Measurements from ENCODE around the gene RUNX1.

Gene RUNX1

DNA sequence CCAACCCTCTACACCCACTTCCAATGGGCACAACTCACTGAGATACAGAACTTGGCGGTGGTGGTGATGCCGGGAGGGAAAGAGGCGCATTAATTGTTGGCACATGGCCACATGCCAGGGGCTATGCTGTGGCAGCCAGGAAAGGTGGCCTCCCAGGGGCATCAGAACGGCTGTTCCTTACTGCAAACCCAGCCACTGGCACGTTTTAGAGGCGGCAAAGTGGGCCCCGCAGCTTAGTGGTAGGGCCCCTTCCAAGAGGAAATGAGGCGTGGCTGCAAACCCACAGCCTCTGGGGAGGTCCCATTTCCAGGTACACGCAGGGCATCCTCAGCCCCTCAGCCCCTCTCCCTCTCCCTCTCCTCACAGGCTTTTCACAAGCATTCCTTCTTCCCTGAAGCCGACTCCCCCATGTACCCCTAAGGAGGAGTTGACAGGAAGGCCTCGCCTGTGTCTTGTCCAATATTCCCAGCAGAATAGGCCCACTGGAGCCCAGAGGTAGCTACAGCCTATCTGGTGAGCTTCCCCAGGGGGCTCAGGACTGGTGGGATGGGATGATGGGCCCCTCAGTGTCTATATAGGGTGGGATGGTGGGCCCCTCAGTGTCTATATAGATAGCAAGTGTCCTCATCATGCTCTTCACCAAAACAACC lies 214.1 kb downstream of the RUNX1 start:
- peaks cover 0 to 60% (median 43%) of the 10 kb centered on the region in 5 donors for H3K4me1 ChIP-seq (ENCODE audit: control insufficient read depth in 5 of 5, insufficient read depth in 5 of 5, low read length in 5 of 5)
- H3K9me3 ChIP-seq (ENCODE audit: control insufficient read depth in 5 of 5, low read length in 5 of 5): no peaks in the 10 kb centered on the region
- peak overlapping the region; percentile 89 for H3K27ac ChIP-seq (ENCODE audit: low read depth, low read length)
- no peaks in the 10 kb centered on the region for H3K27me3 ChIP-seq (ENCODE audit: control insufficient read depth in 5 of 5, insufficient read depth in 4 of 5, low read length in 5 of 5)
- H3K4me3 ChIP-seq (ENCODE audit: low read depth in 1 of 5, low read length in 5 of 5): peak overlapping the region in 2 of 5 donors; percentile 8 to 24
- H3K36me3 ChIP-seq (ENCODE audit: control insufficient read depth in 5 of 5, insufficient read depth in 5 of 5, low read length in 5 of 5): peaks cover 0 to 44% (median 15%) of the 10 kb centered on the region in 5 donors
- H3K9ac ChIP-seq (ENCODE audit: low read length in 5 of 5): peak overlapping the region in 2 of 5 donors; percentile 27 to 39

DNA sequence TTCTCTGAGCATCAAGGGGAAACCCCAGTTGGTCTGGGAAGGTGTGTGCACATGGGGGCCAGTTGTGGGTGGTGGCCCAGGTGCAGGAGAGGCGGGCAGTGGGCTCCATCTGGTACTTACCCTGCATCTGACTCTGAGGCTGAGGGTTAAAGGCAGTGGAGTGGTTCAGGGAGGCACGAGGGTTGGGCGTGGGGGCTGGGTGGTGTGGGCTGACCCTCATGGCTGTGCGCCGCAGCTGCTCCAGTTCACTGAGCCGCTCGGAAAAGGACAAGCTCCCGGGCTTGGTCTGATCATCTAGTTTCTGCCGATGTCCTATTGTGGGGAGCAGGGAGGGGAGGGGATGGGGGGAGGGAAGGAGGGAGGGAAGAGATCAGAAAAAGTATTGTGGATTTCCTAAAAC lies 214.8 kb downstream of the RUNX1 start:
- Histone ChIP-seq H3K4me3 (ENCODE audit: low read depth in 1 of 5, low read length in 5 of 5) (no peak overlapping the region), H3K27ac (ENCODE audit: low read depth, low read length) (no peak overlapping the region), H3K4me1 (ENCODE audit: control insufficient read depth in 5 of 5, insufficient read depth in 5 of 5, low read length in 5 of 5) (peaks cover 0 to 53% (median 38%) of the 10 kb centered on the region in 5 donors), H3K9me3 (ENCODE audit: control insufficient read depth in 5 of 5, low read length in 5 of 5) (no peaks in the 10 kb centered on the region), H3K9ac (ENCODE audit: low read length in 5 of 5) (no peak overlapping the region), H3K27me3 (ENCODE audit: control insufficient read depth in 5 of 5, insufficient read depth in 4 of 5, low read length in 5 of 5) (no peaks in the 10 kb centered on the region), H3K36me3 (ENCODE audit: control insufficient read depth in 5 of 5, insufficient read depth in 5 of 5, low read length in 5 of 5) (peaks cover 6 to 43% (median 12%) of the 10 kb centered on the region in 5 donors)

DNA sequence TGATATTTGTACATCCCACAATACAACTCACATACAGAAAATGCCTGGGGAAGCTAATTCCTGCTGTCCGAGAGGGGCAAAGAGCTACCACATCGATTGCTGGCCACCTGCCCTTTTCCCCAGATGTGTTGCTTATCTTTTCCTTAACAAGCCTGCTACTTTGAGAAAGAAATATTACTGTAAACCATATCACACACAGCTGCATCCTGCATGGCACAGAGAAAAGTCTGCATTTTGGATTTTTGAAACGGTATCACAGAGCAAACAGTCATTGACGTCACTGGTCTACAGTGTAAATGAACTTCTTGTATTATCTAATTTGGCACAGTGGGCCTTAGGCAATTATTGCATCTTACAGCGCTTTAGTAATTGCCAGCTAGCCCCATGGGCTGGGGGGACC lies 215.6 kb downstream of the RUNX1 start:
- peaks cover 0 to 45% (median 32%) of the 10 kb centered on the region in 5 donors for H3K4me1 ChIP-seq (ENCODE audit: control insufficient read depth in 5 of 5, insufficient read depth in 5 of 5, low read length in 5 of 5)
- peaks cover 11 to 47% (median 13%) of the 10 kb centered on the region in 5 donors for H3K36me3 ChIP-seq (ENCODE audit: control insufficient read depth in 5 of 5, insufficient read depth in 5 of 5, low read length in 5 of 5)
- no peak overlapping the region for H3K27ac ChIP-seq (ENCODE audit: low read depth, low read length)
- no peak overlapping the region for H3K9ac ChIP-seq (ENCODE audit: low read length in 5 of 5)
- H3K9me3 ChIP-seq (ENCODE audit: control insufficient read depth in 5 of 5, low read length in 5 of 5): no peaks in the 10 kb centered on the region
- no peaks in the 10 kb centered on the region for H3K27me3 ChIP-seq (ENCODE audit: control insufficient read depth in 5 of 5, insufficient read depth in 4 of 5, low read length in 5 of 5)
- no peak overlapping the region for H3K4me3 ChIP-seq (ENCODE audit: low read depth in 1 of 5, low read length in 5 of 5)

GRCh38 chr21:34830386-34831170 lies 218.5 kb downstream of the RUNX1 start:
- Histone ChIP-seq H3K9ac (ENCODE audit: low read length in 5 of 5) (no peak overlapping the region), H3K4me3 (ENCODE audit: low read depth in 1 of 5, low read length in 5 of 5) (no peak overlapping the region), H3K36me3 (ENCODE audit: control insufficient read depth in 5 of 5, insufficient read depth in 5 of 5, low read length in 5 of 5) (peaks cover 13 to 58% (median 24%) of the 10 kb centered on the region in 5 donors), H3K27me3 (ENCODE audit: control insufficient read depth in 5 of 5, insufficient read depth in 4 of 5, low read length in 5 of 5) (no peaks in the 10 kb centered on the region), H3K4me1 (ENCODE audit: control insufficient read depth in 5 of 5, insufficient read depth in 5 of 5, low read length in 5 of 5) (peaks cover 0 to 34% (median 28%) of the 10 kb centered on the region in 5 donors), H3K27ac (ENCODE audit: low read depth, low read length) (no peak overlapping the region), H3K9me3 (ENCODE audit: control insufficient read depth in 5 of 5, low read length in 5 of 5) (peaks cover 0 to 4% (median 0%) of the 10 kb centered on the region in 5 donors)

- H3K27me3 ChIP-seq (ENCODE audit: control insufficient read depth in 5 of 5, insufficient read depth in 4 of 5, low read length in 5 of 5): no peaks in the 10 kb centered on the region
- peaks cover 6 to 36% (median 14%) of the 10 kb centered on the region in 5 donors for H3K36me3 ChIP-seq (ENCODE audit: control insufficient read depth in 5 of 5, insufficient read depth in 5 of 5, low read length in 5 of 5)
- H3K4me3 ChIP-seq (ENCODE audit: low read depth in 1 of 5, low read length in 5 of 5): peak overlapping the region in 1 of 5 donors; percentile 1
- no peak overlapping the region for H3K9ac ChIP-seq (ENCODE audit: low read length in 5 of 5)
- peaks cover 0 to 22% (median 18%) of the 10 kb centered on the region in 5 donors for H3K4me1 ChIP-seq (ENCODE audit: control insufficient read depth in 5 of 5, insufficient read depth in 5 of 5, low read length in 5 of 5)
- H3K27ac ChIP-seq (ENCODE audit: low read depth, low read length): no peak overlapping the region
- peaks cover 0 to 4% (median 0%) of the 10 kb centered on the region in 5 donors for H3K9me3 ChIP-seq (ENCODE audit: control insufficient read depth in 5 of 5, low read length in 5 of 5)
Measured at GRCh38 chr21:34827445-34828235, 221.5 kb downstream of the RUNX1 start.

GRCh38 chr21:34826836-34827235 lies 222.3 kb downstream of the RUNX1 start:
- Histone ChIP-seq H3K4me3 (ENCODE audit: low read depth in 1 of 5, low read length in 5 of 5) (no peak overlapping the region), H3K27ac (ENCODE audit: low read depth, low read length) (no peak overlapping the region), H3K9ac (ENCODE audit: low read length in 5 of 5) (no peak overlapping the region), H3K4me1 (ENCODE audit: control insufficient read depth in 5 of 5, insufficient read depth in 5 of 5, low read length in 5 of 5) (peaks cover 0 to 22% (median 18%) of the 10 kb centered on the region in 5 donors), H3K36me3 (ENCODE audit: control insufficient read depth in 5 of 5, insufficient read depth in 5 of 5, low read length in 5 of 5) (peaks cover 10 to 38% (median 13%) of the 10 kb centered on the region in 5 donors), H3K27me3 (ENCODE audit: control insufficient read depth in 5 of 5, insufficient read depth in 4 of 5, low read length in 5 of 5) (no peaks in the 10 kb centered on the region), H3K9me3 (ENCODE audit: control insufficient read depth in 5 of 5, low read length in 5 of 5) (peaks cover 0 to 4% (median 0%) of the 10 kb centered on the region in 5 donors)

GRCh38 chr21:34825948-34826548 lies 223.1 kb downstream of the RUNX1 start:
- peaks cover 11 to 45% (median 13%) of the 10 kb centered on the region in 5 donors for H3K36me3 ChIP-seq (ENCODE audit: control insufficient read depth in 5 of 5, insufficient read depth in 5 of 5, low read length in 5 of 5)
- H3K9me3 ChIP-seq (ENCODE audit: control insufficient read depth in 5 of 5, low read length in 5 of 5): peaks cover 0 to 4% (median 0%) of the 10 kb centered on the region in 5 donors
- H3K4me3 ChIP-seq (ENCODE audit: low read depth in 1 of 5, low read length in 5 of 5): no peak overlapping the region
- H3K9ac ChIP-seq (ENCODE audit: low read length in 5 of 5): no peak overlapping the region
- peaks cover 0 to 22% (median 18%) of the 10 kb centered on the region in 5 donors for H3K4me1 ChIP-seq (ENCODE audit: control insufficient read depth in 5 of 5, insufficient read depth in 5 of 5, low read length in 5 of 5)
- H3K27ac ChIP-seq (ENCODE audit: low read depth, low read length): no peak overlapping the region
- H3K27me3 ChIP-seq (ENCODE audit: control insufficient read depth in 5 of 5, insufficient read depth in 4 of 5, low read length in 5 of 5): no peaks in the 10 kb centered on the region

GRCh38 chr21:34825101-34825500 lies 224.0 kb downstream of the RUNX1 start:
- H3K36me3 ChIP-seq (ENCODE audit: control insufficient read depth in 5 of 5, insufficient read depth in 5 of 5, low read length in 5 of 5): peaks cover 10 to 47% (median 17%) of the 10 kb centered on the region in 5 donors
- H3K27ac ChIP-seq (ENCODE audit: low read depth, low read length): no peak overlapping the region
- H3K9me3 ChIP-seq (ENCODE audit: control insufficient read depth in 5 of 5, low read length in 5 of 5): peaks cover 0 to 4% (median 0%) of the 10 kb centered on the region in 5 donors
- H3K4me3 ChIP-seq (ENCODE audit: low read depth in 1 of 5, low read length in 5 of 5): no peak overlapping the region
- no peaks in the 10 kb centered on the region for H3K27me3 ChIP-seq (ENCODE audit: control insufficient read depth in 5 of 5, insufficient read depth in 4 of 5, low read length in 5 of 5)
- no peak overlapping the region for H3K9ac ChIP-seq (ENCODE audit: low read length in 5 of 5)
- H3K4me1 ChIP-seq (ENCODE audit: control insufficient read depth in 5 of 5, insufficient read depth in 5 of 5, low read length in 5 of 5): peaks cover 0 to 22% (median 18%) of the 10 kb centered on the region in 5 donors

- peaks cover 0 to 24% (median 20%) of the 10 kb centered on the region in 5 donors for H3K4me1 ChIP-seq (ENCODE audit: control insufficient read depth in 5 of 5, insufficient read depth in 5 of 5, low read length in 5 of 5)
- peaks cover 0 to 4% (median 0%) of the 10 kb centered on the region in 5 donors for H3K9me3 ChIP-seq (ENCODE audit: control insufficient read depth in 5 of 5, low read length in 5 of 5)
- H3K27me3 ChIP-seq (ENCODE audit: control insufficient read depth in 5 of 5, insufficient read depth in 4 of 5, low read length in 5 of 5): no peaks in the 10 kb centered on the region
- H3K9ac ChIP-seq (ENCODE audit: low read length in 5 of 5): no peak overlapping the region
- H3K4me3 ChIP-seq (ENCODE audit: low read depth in 1 of 5, low read length in 5 of 5): no peak overlapping the region
- no peak overlapping the region for H3K27ac ChIP-seq (ENCODE audit: low read depth, low read length)
- H3K36me3 ChIP-seq (ENCODE audit: control insufficient read depth in 5 of 5, insufficient read depth in 5 of 5, low read length in 5 of 5): peaks cover 7 to 48% (median 25%) of the 10 kb centered on the region in 5 donors
Measured at GRCh38 chr21:34824314-34824713, 224.8 kb downstream of the RUNX1 start.

Measured in subcutaneous abdominal adipose tissue (tissue), 5 donors.